Upper lobe of right lung (tissue), 1 donor: ENCODE data around the gene NEU2. TPM values are rescaled to one million over a fixed set of nuclear protein-coding genes. Genes with fewer than 3 reads are reported as not detected.
"Not testable (repeated sequence)": the region's sequence is repeated elsewhere in the genome, so short reads cannot be mapped to it uniquely, and the experiment has no call there.

Experiments used
- ATAC-seq: fragments of 200-7000 bp; cut with Tn5 transposase; one replicate; pipeline ENCODE4 v1.9.1; 2020; ENCODE audit warnings: mild to moderate bottlenecking, moderate library complexity
- DNase-seq: peaks from one replicate; pipeline ENCODE4 v3.0.0-alpha.2; 2020
- H3K27ac ChIP-seq: fragments of 200-600 bp; one replicate; pipeline ENCODE4 v1.8.0; 2022
- H3K27me3 ChIP-seq: fragments of 200-600 bp; one replicate; pipeline ENCODE4 v1.8.0; 2022; ENCODE audit warnings: mild to moderate bottlenecking
- H3K36me3 ChIP-seq: fragments of 200-600 bp; one replicate; pipeline ENCODE4 v1.8.0; 2022
- H3K4me1 ChIP-seq: fragments of 200-600 bp; one replicate; pipeline ENCODE4 v1.8.0; 2022
- H3K4me3 ChIP-seq: fragments of 200-600 bp; one replicate; pipeline ENCODE4 v1.8.0; 2022; ENCODE audit warnings: mild to moderate bottlenecking
- H3K9me3 ChIP-seq: fragments of 200-600 bp; one replicate; pipeline ENCODE4 v1.8.0; 2022
- CTCF ChIP-seq: fragments of 200-600 bp; IDR thresholded peaks from one replicate; pipeline ENCODE4 v1.8.0; 2022; ENCODE audit warnings: antibody characterized with exemption
- intact Hi-C: fragments of 100-400 bp; cut with DNase I; formaldehyde crosslinking; loops from one replicate; pipeline ENCODE4 v1.11.0; 2022
- total RNA-seq: library from RNA; stranded (reverse); fragmentation: NEBNext Ultra II Directional; extraction: Animal tissue kit (Norgen Biotek cat#: 25700); gene quantifications from one replicate; pipeline ENCODE4 v1.2.1, GENCODE V29; 2021
- donor health status: DM: no; HTN: yes; CAD: no; lungs with severe emphysema.

The NEU2 gene
- total RNA-seq, 1 donor from 2014 or later, result not detected

- H3K27me3 ChIP-seq, result no peaks in the 10 kb centered on the region
- peaks cover 55% of the 10 kb centered on the region for H3K4me1 ChIP-seq
- no peaks in the 10 kb centered on the region for H3K36me3 ChIP-seq
- TF ChIP-seq CTCF, result no peak
- H3K4me3 ChIP-seq, result no peak overlapping the region
- no peak for ATAC-seq
- no peaks in the 10 kb centered on the region for H3K9me3 ChIP-seq
- intact Hi-C loops, result no loop called here
- no peak overlapping the region for H3K27ac ChIP-seq
- peak; percentile 35 for DNase-seq
Observed at GRCh38 chr2:233064530-233065199, 32.2 kb downstream of the NEU2 start.

GRCh38 chr2:233065200-233065589 lies 32.7 kb downstream of the NEU2 start:
- H3K4me3 ChIP-seq, H3K27me3 ChIP-seq, H3K27ac ChIP-seq, H3K36me3 ChIP-seq, H3K9me3 ChIP-seq, intact Hi-C loops, ATAC-seq: not testable (repeated sequence)
- peaks cover 50% of the 10 kb centered on the region for H3K4me1 ChIP-seq
- peak; percentile 67 for DNase-seq

- ATAC-seq, result no peak
Observed at GRCh38 chr2:233065954-233066470, 33.5 kb downstream of the NEU2 start.

GRCh38 chr2:233068762-233069418 lies 36.4 kb downstream of the NEU2 start:
- H3K27ac ChIP-seq, result no peak overlapping the region
- no peak for TF ChIP-seq CTCF
- peak; percentile 30 for ATAC-seq

More at GRCh38 chr2:233065954-233066470, 33.5 kb downstream of the NEU2 start:
- Histone ChIP-seq H3K27ac (no peak overlapping the region), H3K4me3 (no peak overlapping the region), H3K27me3 (no peaks in the 10 kb centered on the region), H3K4me1 (peaks cover 48% of the 10 kb centered on the region), H3K9me3 (no peaks in the 10 kb centered on the region), H3K36me3 (no peaks in the 10 kb centered on the region)
- peak; percentile 6 for DNase-seq
- TF ChIP-seq CTCF, result no peak
- intact Hi-C loops, result no loop called here

GRCh38 chr2:233072838-233073237 lies 40.4 kb downstream of the NEU2 start:
- intact Hi-C loops, result no loop called here
- Histone ChIP-seq H3K27me3 (no peaks in the 10 kb centered on the region), H3K27ac (no peak overlapping the region), H3K9me3 (no peaks in the 10 kb centered on the region), H3K36me3 (no peaks in the 10 kb centered on the region), H3K4me1 (peaks cover 33% of the 10 kb centered on the region), H3K4me3 (no peak overlapping the region)
- no peak for TF ChIP-seq CTCF
- no peak for ATAC-seq
- DNase-seq, result no peak

More at GRCh38 chr2:233068762-233069418, 36.4 kb downstream of the NEU2 start:
- H3K36me3 ChIP-seq, result no peaks in the 10 kb centered on the region
- DNase-seq, result peak; percentile 48
- H3K4me3 ChIP-seq, result no peak overlapping the region
- intact Hi-C loops, result no loop called here
- peaks cover 24% of the 10 kb centered on the region for H3K4me1 ChIP-seq
- H3K27me3 ChIP-seq, result no peaks in the 10 kb centered on the region
- no peaks in the 10 kb centered on the region for H3K9me3 ChIP-seq

GRCh38 chr2:233074106-233074505 lies 41.6 kb downstream of the NEU2 start:
- H3K4me3 ChIP-seq, result no peak overlapping the region
- DNase-seq (no peak), ATAC-seq (no peak)
- no peaks in the 10 kb centered on the region for H3K9me3 ChIP-seq
- intact Hi-C loops, result no loop called here
- H3K27me3 ChIP-seq, result no peaks in the 10 kb centered on the region
- H3K4me1 ChIP-seq, result peaks cover 35% of the 10 kb centered on the region
- TF ChIP-seq CTCF, result no peak
- no peaks in the 10 kb centered on the region for H3K36me3 ChIP-seq
- no peak overlapping the region for H3K27ac ChIP-seq
